Measurements from ENCODE around the gene DNAJC24. TPM values are rescaled to one million over a fixed set of nuclear protein-coding genes. Genes with fewer than 3 reads are reported as not detected.

The DNAJC24 gene
- total RNA-seq, 1 donor from 2014 or later = 11.1 TPM

GRCh38 chr11:31433851-31434250 is 64.2 kb downstream of the DNAJC24 start:
- H3K27me3 Mint-ChIP-seq (ENCODE audit: unreplicated experiment) = no peaks in the 10 kb centered on the region
- no peaks in the 10 kb centered on the region for H3K4me1 Mint-ChIP-seq (ENCODE audit: unreplicated experiment)
- no peak overlapping the region for H3K4me3 Mint-ChIP-seq (ENCODE audit: unreplicated experiment)
- H3K9me3 Mint-ChIP-seq (ENCODE audit: unreplicated experiment) = no peaks in the 10 kb centered on the region
- no peak for TF ChIP-seq CTCF (IDR thresholded peaks at IDR 0.05; ENCODE audit: unreplicated experiment)
- no peaks in the 10 kb centered on the region for H3K36me3 Mint-ChIP-seq (ENCODE audit: low read depth, unreplicated experiment)
- H3K27ac Mint-ChIP-seq (ENCODE audit: unreplicated experiment) = no peak overlapping the region
- no peak for DNase-seq (ENCODE audit: low spot score)

GRCh38 chr11:31437742-31438435 is 68.2 kb downstream of the DNAJC24 start:
- TF ChIP-seq CTCF (IDR thresholded peaks at IDR 0.05; ENCODE audit: unreplicated experiment) = no peak
- peaks cover 7% of the 10 kb centered on the region for H3K4me1 Mint-ChIP-seq (ENCODE audit: unreplicated experiment)

DNA sequence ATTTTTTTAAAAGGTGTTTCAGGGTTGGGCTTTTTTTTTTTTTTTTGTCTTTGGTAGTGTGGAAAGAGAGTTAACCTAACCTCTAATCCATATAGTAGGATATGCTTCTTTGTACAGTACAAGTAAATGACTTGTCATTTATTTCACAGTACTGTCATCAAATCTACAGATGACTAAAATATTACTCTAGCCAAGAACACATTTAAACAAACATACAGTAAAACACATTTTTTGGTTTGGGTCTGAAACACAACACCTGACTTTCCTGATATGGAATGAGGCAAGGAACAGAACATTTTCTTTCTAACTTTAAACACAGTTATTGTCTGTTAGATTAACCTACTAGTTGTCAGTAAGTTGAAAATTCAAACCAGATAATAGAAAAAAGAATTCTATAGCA is 71.6 kb downstream of the DNAJC24 start:
- no peak for TF ChIP-seq CTCF (IDR thresholded peaks at IDR 0.05; ENCODE audit: unreplicated experiment)
- H3K4me1 Mint-ChIP-seq (ENCODE audit: unreplicated experiment) = peaks cover 7% of the 10 kb centered on the region
- H3K4me3 Mint-ChIP-seq (ENCODE audit: unreplicated experiment) = no peak overlapping the region
- H3K9me3 Mint-ChIP-seq (ENCODE audit: unreplicated experiment) = no peaks in the 10 kb centered on the region
- H3K27ac Mint-ChIP-seq (ENCODE audit: unreplicated experiment) = no peak overlapping the region
- DNase-seq (ENCODE audit: low spot score) = no peak
- no peaks in the 10 kb centered on the region for H3K36me3 Mint-ChIP-seq (ENCODE audit: low read depth, unreplicated experiment)
- no peaks in the 10 kb centered on the region for H3K27me3 Mint-ChIP-seq (ENCODE audit: unreplicated experiment)

More at GRCh38 chr11:31437742-31438435, 68.2 kb downstream of the DNAJC24 start:
- Mint-ChIP-seq H3K27ac (ENCODE audit: unreplicated experiment) (no peak overlapping the region), H3K9me3 (ENCODE audit: unreplicated experiment) (no peaks in the 10 kb centered on the region), H3K4me3 (ENCODE audit: unreplicated experiment) (no peak overlapping the region), H3K36me3 (ENCODE audit: low read depth, unreplicated experiment) (no peaks in the 10 kb centered on the region), H3K27me3 (ENCODE audit: unreplicated experiment) (no peaks in the 10 kb centered on the region)
- no peak for DNase-seq (ENCODE audit: low spot score)

DNA sequence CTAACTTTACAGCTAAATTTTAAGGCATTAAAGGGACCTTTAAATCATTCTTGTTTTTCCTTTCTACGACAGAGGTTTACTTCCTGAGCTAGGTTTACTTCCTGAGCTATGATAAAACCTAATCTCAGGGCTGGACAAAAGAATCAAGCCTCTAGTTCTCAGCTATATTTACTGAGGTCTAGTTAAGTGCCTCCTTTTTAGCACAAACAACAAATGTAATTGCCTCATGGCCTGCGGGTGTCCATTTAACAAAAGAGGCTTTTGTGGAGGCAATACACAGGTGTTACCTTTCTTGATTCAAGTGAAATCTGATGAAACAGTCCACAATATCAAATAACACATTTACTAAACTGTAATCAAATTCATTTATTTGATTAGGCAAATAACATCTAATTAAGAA is 72.4 kb downstream of the DNAJC24 start:
- Mint-ChIP-seq H3K27me3 (ENCODE audit: unreplicated experiment) (peaks cover under 1% of the 10 kb centered on the region), H3K4me1 (ENCODE audit: unreplicated experiment) (peaks cover 7% of the 10 kb centered on the region), H3K27ac (ENCODE audit: unreplicated experiment) (no peak overlapping the region), H3K36me3 (ENCODE audit: low read depth, unreplicated experiment) (no peaks in the 10 kb centered on the region), H3K9me3 (ENCODE audit: unreplicated experiment) (no peaks in the 10 kb centered on the region), H3K4me3 (ENCODE audit: unreplicated experiment) (no peak overlapping the region)
- DNase-seq (ENCODE audit: low spot score) = no peak
- no peak for TF ChIP-seq CTCF (IDR thresholded peaks at IDR 0.05; ENCODE audit: unreplicated experiment)

DNA sequence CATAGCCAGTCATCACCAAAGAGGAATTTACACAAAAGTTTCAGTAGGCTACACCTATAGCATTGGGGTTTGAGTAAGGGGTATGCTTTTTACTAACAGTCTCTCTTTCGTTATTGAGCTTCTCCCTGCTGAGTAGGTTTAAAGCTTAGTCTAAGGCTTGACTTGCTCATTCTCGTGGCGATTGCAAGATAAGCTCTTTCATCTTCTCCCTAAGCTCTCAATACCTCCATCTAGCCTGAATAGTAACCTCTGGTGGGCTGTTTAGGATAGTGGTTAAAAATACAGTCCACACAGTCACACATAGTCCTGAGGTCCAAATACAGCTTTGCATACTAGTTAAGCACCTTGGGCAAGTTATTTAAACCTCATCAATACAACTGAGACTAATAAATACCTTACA is 74.1 kb downstream of the DNAJC24 start:
- H3K4me1 Mint-ChIP-seq (ENCODE audit: unreplicated experiment) = peaks cover 7% of the 10 kb centered on the region
- no peak overlapping the region for H3K4me3 Mint-ChIP-seq (ENCODE audit: unreplicated experiment)
- H3K27me3 Mint-ChIP-seq (ENCODE audit: unreplicated experiment) = peaks cover 2% of the 10 kb centered on the region
- H3K9me3 Mint-ChIP-seq (ENCODE audit: unreplicated experiment) = no peaks in the 10 kb centered on the region
- TF ChIP-seq CTCF (IDR thresholded peaks at IDR 0.05; ENCODE audit: unreplicated experiment) = no peak
- no peak for DNase-seq (ENCODE audit: low spot score)
- no peaks in the 10 kb centered on the region for H3K36me3 Mint-ChIP-seq (ENCODE audit: low read depth, unreplicated experiment)
- H3K27ac Mint-ChIP-seq (ENCODE audit: unreplicated experiment) = no peak overlapping the region

Data from endothelial cell (in vitro differentiated cells).